ENCODE data around the gene PPM1H.

Gene PPM1H

GRCh38 chr12:62635649-62636048, 299.3 kb downstream of the PPM1H start:
- no peak for DNase-seq

- DNase-seq: no peak
These were observed 302.5 kb downstream of the PPM1H start for GRCh38 chr12:62632411-62632918.

GRCh38 chr12:62631471-62632410, 303.2 kb downstream of the PPM1H start:
- DNase-seq: no peak

- DNase-seq: no peak
These were observed 304.8 kb downstream of the PPM1H start for GRCh38 chr12:62629971-62630739.

GRCh38 chr12:62629413-62629812, 305.5 kb downstream of the PPM1H start:
- DNase-seq: no peak

GRCh38 chr12:62627181-62627580, 307.8 kb downstream of the PPM1H start:
- DNase-seq: no peak

- peak; percentile 82 for DNase-seq
These were observed 309.7 kb downstream of the PPM1H start for GRCh38 chr12:62625228-62625627.

- DNase-seq: no peak
These were observed 312.8 kb downstream of the PPM1H start for GRCh38 chr12:62622177-62622576.

DNA sequence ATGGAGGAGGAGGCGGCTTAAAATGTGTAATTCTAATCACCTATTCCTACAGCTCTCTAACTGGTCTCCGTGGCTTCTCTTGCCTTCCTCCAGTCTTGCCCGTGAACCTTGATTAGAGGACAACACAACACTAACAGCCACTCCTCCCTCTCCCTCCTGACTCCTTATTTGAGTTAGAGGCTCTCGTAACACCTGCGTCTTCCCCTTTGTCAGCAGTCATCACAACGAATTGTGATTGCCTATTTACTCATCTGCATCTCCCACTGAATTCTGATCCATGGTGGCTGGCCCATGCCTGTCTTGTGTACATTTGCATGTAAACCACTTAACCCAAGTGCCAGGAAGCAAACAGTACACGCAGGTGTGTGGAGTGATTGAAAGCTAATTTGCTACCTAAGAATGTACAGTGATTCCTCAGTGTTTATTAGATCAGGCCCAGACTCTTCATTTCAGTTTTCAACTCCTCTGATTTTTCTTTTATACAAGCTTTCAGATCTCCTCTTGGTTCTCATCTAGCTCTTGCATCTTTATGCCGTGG, 313.8 kb downstream of the PPM1H start:
- no peak for DNase-seq

DNA sequence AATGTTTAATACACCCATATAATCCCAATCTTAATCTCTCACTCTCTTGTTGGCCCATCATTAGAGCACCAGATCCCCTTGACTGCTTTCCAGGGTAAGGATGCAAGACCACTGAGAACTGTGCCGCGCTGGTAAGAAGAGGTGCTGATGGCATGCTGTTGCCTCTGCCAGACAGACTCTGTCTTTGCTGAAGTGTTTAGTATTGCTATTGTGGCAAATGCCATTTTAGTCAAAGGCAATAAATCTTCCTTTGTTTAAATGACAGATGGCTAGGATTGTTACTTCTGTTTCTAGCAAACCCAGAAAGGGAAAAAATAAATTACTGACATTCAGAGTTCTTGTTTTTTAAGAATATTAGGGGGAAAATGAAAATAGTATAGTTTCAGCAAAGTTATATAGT, 316.0 kb downstream of the PPM1H start:
- no peak for DNase-seq

- DNase-seq: no peak
These were observed 316.6 kb downstream of the PPM1H start for GRCh38 chr12:62618319-62618718.

DNA sequence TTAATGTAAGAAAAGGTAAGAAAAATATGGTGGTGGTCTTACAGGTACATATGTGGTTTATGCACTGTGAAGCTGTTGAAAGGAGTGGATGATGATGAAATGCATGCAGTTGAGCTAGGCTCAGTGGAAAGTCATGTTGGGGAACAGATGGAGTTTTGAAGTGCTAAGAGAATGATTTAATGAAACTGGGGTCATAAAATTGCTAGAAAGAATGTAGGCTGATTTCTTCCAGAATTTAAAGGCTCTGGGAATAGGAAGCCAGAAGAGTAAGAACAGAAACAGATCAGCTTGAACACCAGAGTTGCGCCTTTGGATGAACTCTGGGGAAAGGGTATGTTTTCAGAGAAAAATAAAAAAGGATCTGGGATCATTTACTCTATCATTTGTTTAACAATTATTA, 321.9 kb downstream of the PPM1H start:
- no peak for DNase-seq

DNA sequence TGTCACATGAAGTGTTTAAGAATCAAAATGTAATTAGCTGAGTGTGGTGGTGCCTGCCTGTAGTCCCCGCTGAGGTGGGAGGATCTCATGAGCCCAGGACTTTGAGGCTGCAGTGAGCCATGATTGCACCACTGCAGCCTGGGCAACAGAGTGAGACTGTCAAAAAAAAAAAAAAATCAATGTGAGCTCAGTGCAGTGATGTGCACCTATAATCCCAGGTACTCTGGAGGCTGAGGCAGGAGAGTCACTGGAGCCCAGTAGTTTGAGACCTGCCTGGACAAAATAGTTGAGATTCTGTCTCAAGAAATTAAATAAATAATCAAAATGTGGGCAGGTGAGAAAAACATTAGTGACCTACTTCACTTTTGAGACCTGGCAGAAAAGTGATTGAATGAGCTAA, 328.3 kb downstream of the PPM1H start:
- no peak for DNase-seq

DNA sequence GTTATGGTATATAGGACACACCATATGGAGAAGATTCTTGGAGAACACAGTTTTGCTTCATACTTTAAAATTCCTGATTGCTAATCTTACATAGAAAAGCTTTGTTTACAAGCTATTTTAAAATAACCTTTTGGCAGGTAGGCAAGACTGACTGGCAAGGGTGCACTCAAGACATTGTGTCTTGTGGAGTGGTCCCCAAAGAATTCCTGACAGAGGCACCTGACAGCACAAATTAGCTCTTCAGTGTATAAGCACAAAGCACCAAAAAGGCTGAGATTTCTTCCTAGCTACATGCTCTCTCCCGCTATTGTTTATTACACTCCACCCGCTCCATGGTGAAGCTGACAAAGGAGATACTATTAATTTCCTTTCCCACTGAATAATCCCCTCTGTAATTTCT, 329.0 kb downstream of the PPM1H start:
- DNase-seq: no peak

- DNase-seq: no peak
These were observed 330.1 kb downstream of the PPM1H start for GRCh38 chr12:62604871-62605270.

DNA sequence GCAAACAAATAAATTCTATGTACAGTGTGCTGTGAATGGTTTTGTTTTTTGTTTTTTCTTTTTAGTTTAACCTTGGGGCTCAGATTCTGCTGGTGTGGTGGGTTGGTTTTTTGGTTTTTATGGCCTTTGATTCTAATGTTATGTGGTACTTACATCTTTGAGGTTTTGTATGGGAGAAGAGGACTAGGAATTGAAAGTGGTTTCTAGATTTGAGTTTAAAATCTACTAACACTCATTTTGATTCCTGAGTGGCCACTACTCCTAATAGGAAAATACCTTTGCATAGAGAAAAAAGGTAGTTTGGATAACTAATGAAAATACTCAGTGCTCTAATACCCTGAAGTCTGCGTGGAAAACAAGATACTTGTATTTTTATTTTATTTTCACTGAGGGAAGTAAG, 330.6 kb downstream of the PPM1H start:
- no peak for DNase-seq

- DNase-seq: no peak
These were observed 331.2 kb downstream of the PPM1H start for GRCh38 chr12:62603811-62604098.

GRCh38 chr12:62603061-62603810, 331.7 kb downstream of the PPM1H start:
- peak; percentile 84 for DNase-seq

DNA sequence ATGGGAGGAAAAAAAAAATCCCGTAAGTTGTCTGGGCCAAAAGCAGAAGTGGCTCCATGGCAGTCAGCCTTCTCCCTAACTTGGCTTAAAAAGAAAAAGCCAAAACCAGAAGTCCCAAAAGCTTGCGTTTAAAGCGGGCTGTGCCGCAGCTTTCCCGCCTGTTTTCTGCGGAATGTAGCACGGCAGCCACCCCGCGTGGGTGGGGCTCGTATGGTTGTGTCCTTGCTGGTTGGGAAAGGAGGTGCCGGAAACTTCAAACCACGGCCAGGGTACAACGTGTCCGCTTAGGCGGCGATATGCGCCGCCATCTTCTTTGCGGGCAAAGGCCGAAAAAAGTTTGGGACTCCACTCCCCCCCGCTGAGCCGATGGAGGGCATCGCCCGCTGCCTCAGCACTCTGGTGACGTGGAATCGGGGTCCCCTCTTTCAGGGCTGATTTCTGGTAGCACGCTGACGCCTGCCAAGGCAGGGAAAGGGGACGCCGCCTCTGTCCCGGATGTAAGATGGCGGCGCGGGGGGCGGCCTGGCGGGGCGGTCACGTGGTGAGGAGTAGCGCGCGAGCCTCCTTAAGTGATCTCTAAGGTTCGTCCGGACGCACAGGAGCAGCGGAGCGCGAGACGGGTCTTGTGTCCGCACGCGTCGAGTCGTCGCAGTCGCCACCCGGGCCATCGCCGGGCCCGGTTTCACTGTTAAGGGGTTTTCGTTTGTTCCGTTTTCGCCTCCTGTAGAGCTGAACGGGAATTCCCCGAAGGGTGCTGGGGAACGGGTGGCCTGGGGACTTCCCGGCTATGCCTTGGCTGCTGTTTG, 332.5 kb downstream of the PPM1H start:
- peak; percentile 93 for DNase-seq

- no peak for DNase-seq
These were observed 333.2 kb downstream of the PPM1H start for GRCh38 chr12:62601765-62602164.

GRCh38 chr12:62599854-62600437, 335.0 kb downstream of the PPM1H start:
- no peak for DNase-seq

DNA sequence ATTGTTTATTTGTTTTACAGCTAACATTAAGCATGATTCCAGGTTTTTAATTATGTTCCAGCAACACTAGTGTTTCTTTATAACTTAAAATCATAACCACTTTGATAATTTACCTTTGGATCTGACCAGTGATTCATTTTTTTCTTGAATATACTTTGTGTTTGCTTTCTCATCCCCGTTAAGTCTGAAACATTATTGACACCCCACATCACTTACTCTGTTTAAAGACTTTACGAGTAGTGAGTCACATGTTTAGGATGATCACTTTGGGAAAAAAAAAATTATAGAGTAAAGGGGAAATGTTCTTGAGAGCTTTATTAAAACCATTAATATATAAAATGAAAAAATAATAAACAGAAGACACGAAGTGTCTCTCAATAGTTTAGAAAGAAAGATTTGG, 336.1 kb downstream of the PPM1H start:
- DNase-seq: no peak
